ENCODE results near the gene TM4SF20. TPM values are rescaled to one million over a fixed set of nuclear protein-coding genes. Genes with fewer than 3 reads are reported as not detected.

The TM4SF20 gene
- total RNA-seq, 1 experiment from 2014 or later = not detected

GRCh38 chr2:227420087-227421052 lies 41.3 kb upstream of the TM4SF20 start:
- ChIA-PET CTCF (no interaction called here), POLR2A (interaction anchor here (1.1 kb wide), 1 partner anchor 14 kb away, joined by 3 read pairs; no protein-coding TSS in a partner anchor)
- Mint-ChIP-seq H3K4me3 (no peak overlapping the region), H3K36me3 (no peaks in the 10 kb centered on the region), H3K27me3 (ENCODE audit: low read depth) (no peaks in the 10 kb centered on the region), H3K4me1 (peaks cover 10% of the 10 kb centered on the region), H3K27ac (no peak overlapping the region), H3K9me3 (no peaks in the 10 kb centered on the region)
- ATAC-seq = no peak
- DNase-seq (ENCODE audit: low spot score) = no peak
- no peak for TF ChIP-seq ZMAT4 (CRISPR knock-in tag; IDR thresholded peaks at IDR 0.05)
- no peak for TF ChIP-seq ZBTB43 (CRISPR knock-in tag; IDR thresholded peaks at IDR 0.05)
- no peak for TF ChIP-seq FOXK1 (CRISPR knock-in tag; IDR thresholded peaks at IDR 0.05)
- no peak for TF ChIP-seq NR1H2 (CRISPR knock-in tag; IDR thresholded peaks at IDR 0.05)

GRCh38 chr2:227416701-227417100 lies 37.6 kb upstream of the TM4SF20 start:
- H3K36me3 Mint-ChIP-seq = no peaks in the 10 kb centered on the region
- no peak for ATAC-seq
- TF ChIP-seq ZNF219 (CRISPR knock-in tag; IDR thresholded peaks at IDR 0.05; ENCODE audit: borderline replicate concordance) (no peak), IRF1 (CRISPR knock-in tag; IDR thresholded peaks at IDR 0.05) (no peak), TEAD4 (CRISPR knock-in tag; IDR thresholded peaks at IDR 0.05) (no peak)
- no peak overlapping the region for H3K4me3 Mint-ChIP-seq
- no peaks in the 10 kb centered on the region for H3K9me3 Mint-ChIP-seq
- H3K4me1 Mint-ChIP-seq = peaks cover 4% of the 10 kb centered on the region; the same call in 1 of the 2 replicates
- DNase-seq (ENCODE audit: low spot score) = no peak
- no peaks in the 10 kb centered on the region for H3K27me3 Mint-ChIP-seq (ENCODE audit: low read depth)
- no peak overlapping the region for H3K27ac Mint-ChIP-seq
- CTCF ChIA-PET = no interaction called here
- POLR2A ChIA-PET = no interaction called here

GRCh38 chr2:227415538-227416424 lies 36.7 kb upstream of the TM4SF20 start:
- Mint-ChIP-seq H3K4me3 (no peak overlapping the region), H3K4me1 (peaks cover 4% of the 10 kb centered on the region; the same call in 1 of the 2 replicates), H3K27me3 (ENCODE audit: low read depth) (no peaks in the 10 kb centered on the region), H3K9me3 (no peaks in the 10 kb centered on the region), H3K27ac (no peak overlapping the region), H3K36me3 (no peaks in the 10 kb centered on the region)
- ChIA-PET CTCF (interaction anchor here (0.7 to 1.1 kb wide), 3 partner anchors 55 to 358 kb away, joined by 3 to 4 read pairs (median 3); no protein-coding TSS in a partner anchor), POLR2A (no interaction called here)
- DNase-seq (ENCODE audit: low spot score) = no peak
- TF ChIP-seq ATF6 (CRISPR knock-in tag; IDR thresholded peaks at IDR 0.05) = no peak
- TF ChIP-seq FOXP4 (CRISPR knock-in tag; IDR thresholded peaks at IDR 0.05) = no peak
- TF ChIP-seq ZNF512 (CRISPR knock-in tag; IDR thresholded peaks at IDR 0.05; ENCODE audit: borderline replicate concordance) = 0 out of 2 replicates have a peak, but pooled peaks have one; percentile 30
- no peak; the same call in 1 of the 2 replicates for ATAC-seq

All from WTC11 (cell line).